ENCODE measurements around the gene PTEN. TPM values are rescaled to one million over a fixed set of nuclear protein-coding genes. Genes with fewer than 3 reads are reported as not detected.

The PTEN gene
- total RNA-seq, 1 donor from 2014 or later = 90.3 TPM

- FAIRE-seq = peak; percentile 23
- peaks cover 46% of the 10 kb centered on the region for H3K79me2 ChIP-seq (ENCODE audit: insufficient read depth, low read length)
Measured at GRCh38 chr10:87935290-87936141, 72.1 kb downstream of the PTEN start.

DNA sequence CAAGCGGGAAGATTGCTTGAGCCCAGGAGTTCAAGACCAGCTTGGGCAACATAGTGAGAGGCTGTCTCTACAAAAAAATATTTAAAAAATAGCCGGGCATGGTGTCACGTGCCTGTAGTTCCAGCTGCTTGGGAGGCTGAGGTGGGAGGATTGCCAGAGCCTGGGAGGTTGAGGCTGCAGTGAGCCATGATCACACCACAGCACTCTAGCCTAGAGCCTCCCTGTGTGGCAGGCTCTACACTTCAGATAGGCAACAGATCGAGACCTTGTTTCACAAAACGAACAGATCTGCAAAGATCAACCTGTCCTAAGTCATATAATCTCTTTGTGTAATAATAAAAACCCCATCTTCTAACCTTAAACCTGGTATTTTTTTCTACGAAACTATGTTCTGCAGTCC is 76.8 kb downstream of the PTEN start:
- H3K27ac ChIP-seq (ENCODE audit: low read depth, low read length) = no peak overlapping the region
- H3K36me3 ChIP-seq (ENCODE audit: insufficient read depth, low read length) = peaks cover 8% of the 10 kb centered on the region
- Mint-ChIP-seq H3K9me3 (ENCODE audit: unreplicated experiment) (no peaks in the 10 kb centered on the region), H3K4me1 (ENCODE audit: low read depth, unreplicated experiment) (peaks cover 29% of the 10 kb centered on the region), H3K27me3 (ENCODE audit: low read depth, unreplicated experiment) (no peaks in the 10 kb centered on the region), H3K36me3 (ENCODE audit: low read depth, unreplicated experiment) (peaks cover 28% of the 10 kb centered on the region), H3K27ac (ENCODE audit: unreplicated experiment) (no peak overlapping the region), H3K4me3 (ENCODE audit: unreplicated experiment) (no peak overlapping the region)
- no peak overlapping the region for H3K4me3 ChIP-seq (ENCODE audit: insufficient read depth, low read depth, low read length)
- H3K27me3 ChIP-seq (ENCODE audit: insufficient read depth, low read length) = no peaks in the 10 kb centered on the region
- H3K9me3 ChIP-seq (ENCODE audit: insufficient read depth, low read depth, low read length) = no peaks in the 10 kb centered on the region
- FAIRE-seq = no peak
- no peak for DNase-seq (ENCODE audit: low read depth)
- no peak overlapping the region for H2AFZ ChIP-seq (ENCODE audit: low read depth, low read length)
- TF ChIP-seq EZH2 (IDR thresholded peaks at IDR 0.05; ENCODE audit: insufficient read depth, low read length) (no peak), CTCF (IDR thresholded peaks at IDR 0.05; ENCODE audit: insufficient read depth, low read depth, low read length) (no peak)
- H3K4me1 ChIP-seq (ENCODE audit: insufficient read depth, low read length) = peaks cover 8% of the 10 kb centered on the region
- peaks cover 33% of the 10 kb centered on the region for H3K79me2 ChIP-seq (ENCODE audit: insufficient read depth, low read length)
- no peak overlapping the region for H3K9ac ChIP-seq (ENCODE audit: low read length)
- peaks cover 4% of the 10 kb centered on the region for H4K20me1 ChIP-seq (ENCODE audit: insufficient read depth, low read length)
- H3K4me2 ChIP-seq (ENCODE audit: low read length) = no peak overlapping the region

More at GRCh38 chr10:87935290-87936141, 72.1 kb downstream of the PTEN start:
- no peak overlapping the region for H3K27ac ChIP-seq (ENCODE audit: low read depth, low read length)
- no peak overlapping the region for H3K9ac ChIP-seq (ENCODE audit: low read length)
- H3K9me3 ChIP-seq (ENCODE audit: insufficient read depth, low read depth, low read length) = no peaks in the 10 kb centered on the region
- H2AFZ ChIP-seq (ENCODE audit: low read depth, low read length) = no peak overlapping the region
- Mint-ChIP-seq H3K36me3 (ENCODE audit: low read depth, unreplicated experiment) (peaks cover 22% of the 10 kb centered on the region), H3K4me1 (ENCODE audit: low read depth, unreplicated experiment) (peaks cover 38% of the 10 kb centered on the region), H3K4me3 (ENCODE audit: unreplicated experiment) (no peak overlapping the region), H3K27me3 (ENCODE audit: low read depth, unreplicated experiment) (no peaks in the 10 kb centered on the region), H3K9me3 (ENCODE audit: unreplicated experiment) (no peaks in the 10 kb centered on the region), H3K27ac (ENCODE audit: unreplicated experiment) (no peak overlapping the region)
- H3K4me3 ChIP-seq (ENCODE audit: insufficient read depth, low read depth, low read length) = no peak overlapping the region
- H3K36me3 ChIP-seq (ENCODE audit: insufficient read depth, low read length) = peaks cover 5% of the 10 kb centered on the region
- peaks cover 8% of the 10 kb centered on the region for H3K4me1 ChIP-seq (ENCODE audit: insufficient read depth, low read length)
- DNase-seq (ENCODE audit: low read depth) = peak; percentile 61
- H3K27me3 ChIP-seq (ENCODE audit: insufficient read depth, low read length) = no peaks in the 10 kb centered on the region
- H3K4me2 ChIP-seq (ENCODE audit: low read length) = no peak overlapping the region
- TF ChIP-seq EZH2 (IDR thresholded peaks at IDR 0.05; ENCODE audit: insufficient read depth, low read length) (no peak), CTCF (IDR thresholded peaks at IDR 0.05; ENCODE audit: insufficient read depth, low read depth, low read length) (no peak)
- H4K20me1 ChIP-seq (ENCODE audit: insufficient read depth, low read length) = peaks cover 17% of the 10 kb centered on the region
